DMS 273 (cell line): Measurements from ENCODE around the gene FOXD1.
"Not testable (repeated sequence)": the region's sequence is repeated elsewhere in the genome, so short reads cannot be mapped to it uniquely, and the experiment has no call there.

Experiments
- DNase-seq: peaks from one replicate; lab custom pipeline; 2025; ENCODE audit not compliant: unreplicated experiment; lab: John Stamatoyannopoulos, UW

The FOXD1 gene

DNA sequence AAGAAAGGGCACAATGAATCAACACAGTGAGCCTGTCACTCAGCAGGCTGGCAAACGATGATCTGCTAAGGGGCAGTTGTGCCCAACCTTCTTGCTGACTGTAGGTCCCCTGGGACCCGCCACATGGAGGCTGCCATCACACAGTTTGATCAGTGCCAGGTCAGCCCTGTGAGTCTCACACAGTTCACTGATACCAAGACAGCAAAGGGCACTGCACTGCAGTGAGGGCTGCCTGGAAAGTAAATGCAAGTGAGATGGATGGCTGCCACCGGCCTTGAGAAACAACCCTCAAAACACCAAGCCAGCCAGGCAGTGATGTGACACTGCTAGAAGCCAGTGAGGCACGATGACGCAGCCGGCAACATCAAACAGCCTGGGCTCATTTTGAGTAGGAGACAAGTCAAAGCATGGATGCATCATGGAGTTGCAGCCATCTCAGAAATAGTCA is 30.3 kb downstream of the FOXD1 start:
- no peak for DNase-seq

DNA sequence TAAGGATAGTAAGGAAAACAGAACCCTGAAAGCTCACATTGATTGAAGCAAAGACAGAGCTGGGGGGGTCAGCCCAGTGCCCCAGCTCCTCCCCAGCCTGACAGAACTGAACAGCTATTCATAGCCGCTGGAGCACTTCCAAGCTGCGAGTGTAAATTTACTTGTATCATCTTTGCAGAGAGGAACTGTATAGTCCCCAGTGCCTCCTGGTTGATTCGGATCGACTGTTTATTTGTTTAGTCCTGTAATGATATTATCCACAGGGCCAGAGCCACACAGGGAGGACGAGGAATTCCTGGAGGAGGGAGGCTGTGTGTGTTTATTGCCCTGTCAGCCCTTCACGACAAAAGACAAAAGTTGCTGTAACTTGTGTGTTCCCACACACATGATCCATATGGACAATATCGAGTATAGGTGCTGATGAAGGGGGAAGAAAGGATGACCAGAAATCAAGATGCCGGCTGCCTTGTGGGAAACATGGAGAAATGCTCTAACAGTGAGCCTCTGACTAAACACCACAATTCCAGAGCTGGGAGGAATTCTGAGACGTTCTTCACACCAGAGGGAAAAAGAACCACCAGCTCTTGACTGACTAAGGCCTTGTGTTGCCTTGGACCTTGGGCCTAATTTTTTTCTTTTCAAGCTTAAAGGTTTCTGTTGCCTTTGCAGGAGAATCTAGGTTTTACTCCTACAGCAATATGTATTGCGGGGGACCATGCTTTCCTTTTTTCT is 31.1 kb downstream of the FOXD1 start:
- DNase-seq = peak; percentile 35

DNA sequence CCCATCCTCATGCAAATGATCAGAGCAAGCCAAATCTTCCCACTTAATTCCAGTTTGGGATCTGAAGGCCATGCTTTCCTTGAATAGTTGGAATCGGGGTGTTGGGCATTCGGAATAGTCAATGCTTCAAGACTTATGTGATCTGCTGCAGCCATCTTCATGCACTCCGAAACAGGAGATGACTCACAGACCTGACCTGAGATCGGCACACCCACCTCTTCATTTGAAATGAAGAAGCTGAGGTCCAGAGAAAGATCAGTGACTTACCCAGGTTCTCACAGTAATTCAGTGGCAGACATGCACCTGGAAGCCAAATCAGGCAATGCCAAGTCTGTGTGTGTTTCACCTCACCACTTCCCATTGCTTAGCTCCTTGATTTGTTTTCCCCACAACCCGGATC is 33.0 kb downstream of the FOXD1 start:
- DNase-seq = no peak

DNA sequence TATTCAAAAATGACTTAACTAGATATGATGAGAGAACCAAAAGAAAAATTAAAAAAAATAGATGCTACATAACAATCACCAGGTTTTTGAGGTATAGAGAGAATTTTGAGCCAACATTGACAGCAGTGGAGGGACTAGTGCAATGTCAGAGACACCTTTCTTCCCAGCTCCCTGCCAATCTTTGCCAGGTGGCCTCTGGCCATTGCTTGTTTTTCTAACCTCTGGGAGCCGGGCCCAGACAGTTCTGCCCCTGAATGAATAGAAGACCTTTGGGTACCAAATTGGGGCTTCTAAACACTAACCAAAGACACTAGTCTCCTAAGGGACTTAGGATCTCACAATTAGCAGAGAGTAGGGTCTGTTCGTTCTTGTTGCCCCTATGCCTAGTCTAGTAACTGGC is 33.4 kb downstream of the FOXD1 start:
- no peak for DNase-seq

DNA sequence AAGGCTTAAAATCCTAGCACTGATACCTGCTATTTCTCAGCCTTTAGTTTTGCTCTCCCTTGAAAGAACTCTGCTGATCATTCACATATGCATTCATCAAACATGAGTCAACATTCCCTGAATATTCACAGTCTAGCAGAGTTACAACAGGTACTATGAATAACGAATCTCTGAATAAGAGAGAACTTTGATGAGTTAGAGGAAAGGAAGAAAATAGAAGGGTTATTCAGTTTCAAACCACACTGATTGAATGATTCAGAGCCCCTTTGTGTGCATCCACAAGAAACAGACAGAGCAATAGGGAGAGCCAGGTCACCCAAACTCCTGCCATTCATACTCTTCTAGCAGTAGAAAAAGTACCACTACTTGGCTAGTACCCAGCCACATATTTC is 36.0 kb downstream of the FOXD1 start:
- no peak for DNase-seq

DNA sequence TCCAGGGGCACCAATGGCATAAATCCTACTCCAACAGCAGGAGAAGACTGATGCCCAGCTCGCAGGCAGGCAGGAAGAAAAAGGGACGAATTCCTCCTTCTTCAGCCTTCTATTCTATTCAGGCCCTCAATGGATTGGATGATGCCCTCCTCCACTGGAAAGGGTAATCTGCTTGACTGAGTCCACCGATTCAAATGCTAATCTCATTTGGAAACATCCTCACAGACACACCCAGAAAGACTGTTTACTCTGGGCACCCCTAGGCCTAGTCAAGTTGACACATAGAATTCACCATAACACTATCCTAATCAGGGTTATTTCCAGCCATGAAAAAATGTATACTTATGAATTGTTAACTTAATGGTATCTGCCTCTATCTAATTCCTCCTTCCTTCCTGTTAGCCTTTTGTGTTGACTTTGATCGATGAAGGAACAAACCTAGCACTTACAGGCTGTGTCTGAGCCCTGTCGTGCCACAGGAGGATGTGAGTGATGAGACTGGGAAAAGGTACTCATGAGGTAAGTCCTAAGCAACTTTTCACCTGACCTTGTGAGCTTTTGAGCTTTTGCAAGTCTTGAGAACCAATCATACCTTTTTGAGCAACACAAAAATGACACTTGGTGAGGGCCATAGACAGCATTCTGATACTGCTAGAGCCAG is 36.5 kb downstream of the FOXD1 start:
- DNase-seq = no peak

DNA sequence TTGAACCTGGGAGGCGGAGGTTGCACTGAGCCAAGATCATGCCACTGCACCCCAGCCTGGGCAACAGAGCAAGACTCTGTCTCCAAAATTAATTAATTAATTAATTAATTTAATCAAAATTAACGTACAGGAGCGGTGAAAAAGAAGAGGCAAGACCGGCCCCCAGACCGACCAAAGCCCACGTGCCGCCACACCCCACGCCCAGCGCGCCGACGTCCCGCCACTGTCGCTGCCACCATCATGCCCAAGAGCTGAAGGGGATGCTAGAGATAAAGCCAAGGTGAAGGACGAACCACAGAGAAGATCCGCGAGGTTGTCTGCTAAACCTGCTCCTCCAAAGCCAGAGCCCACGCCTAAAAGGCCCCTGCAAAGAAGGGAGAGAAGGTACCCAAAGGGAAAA is 38.6 kb downstream of the FOXD1 start:
- not testable (repeated sequence) for DNase-seq

DNA sequence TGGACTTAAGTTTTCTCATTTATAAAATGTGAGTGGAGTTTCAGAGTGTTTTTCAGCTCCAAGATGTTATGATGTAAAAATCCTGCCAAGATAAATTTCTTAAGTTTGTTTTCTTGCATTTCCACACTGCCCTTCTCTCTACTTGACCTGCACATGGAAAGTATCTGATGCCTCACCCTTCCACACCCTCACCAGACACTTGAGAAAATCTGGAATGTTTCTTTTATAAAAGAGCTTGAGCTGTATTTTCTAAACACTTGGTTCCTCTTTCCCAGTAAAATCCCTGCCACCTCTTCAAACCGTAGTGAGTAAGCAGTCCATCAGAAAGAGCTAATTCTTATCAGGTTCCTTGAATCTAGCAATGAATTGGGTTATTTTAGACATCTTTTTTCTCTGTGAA is 42.9 kb downstream of the FOXD1 start:
- DNase-seq = no peak

DNA sequence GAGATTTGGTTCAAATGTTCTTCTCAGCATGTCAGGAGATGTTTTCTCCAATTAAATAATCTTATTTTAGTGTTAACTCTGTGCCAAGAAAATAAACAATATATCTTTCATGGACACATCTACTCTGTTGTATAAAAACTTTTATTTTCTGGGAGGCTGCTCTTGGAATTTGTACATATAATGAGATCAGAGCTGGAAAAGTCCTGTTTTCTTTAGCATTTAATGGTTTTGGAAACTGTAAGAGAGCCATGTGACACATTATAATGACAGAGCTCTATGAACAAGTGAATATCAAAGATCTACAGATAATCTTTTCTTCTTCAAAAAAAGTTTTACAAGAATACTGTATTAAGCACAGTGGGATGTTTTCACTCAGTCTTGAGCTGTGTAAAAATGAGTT is 48.8 kb downstream of the FOXD1 start:
- DNase-seq = no peak
